HUDEP-2 (cell line): Measurements from ENCODE around the gene MAZ.

Experiments used
- DNase-seq, 76 experiments: peaks; one replicate each; lab custom pipeline; 2025; ENCODE audit not compliant: unreplicated experiment in 76 of 76; lab: John Stamatoyannopoulos, UW

The MAZ gene

GRCh38 chr16:29848420-29849297 is 42.3 kb downstream of the MAZ start:
- peak in 64 of 76 experiments; percentile 4 to 74 (median 52) for DNase-seq

- no peak for DNase-seq
Measured at GRCh38 chr16:29849505-29849904, 43.2 kb downstream of the MAZ start.

GRCh38 chr16:29850998-29851397 is 44.7 kb downstream of the MAZ start:
- no peak for DNase-seq

GRCh38 chr16:29852654-29853053 is 46.3 kb downstream of the MAZ start:
- no peak for DNase-seq

GRCh38 chr16:29854520-29855100 is 48.3 kb downstream of the MAZ start:
- DNase-seq, result no peak

GRCh38 chr16:29857133-29857760 is 50.9 kb downstream of the MAZ start:
- DNase-seq, result no peak

GRCh38 chr16:29858149-29858849 is 52.0 kb downstream of the MAZ start:
- no peak for DNase-seq

GRCh38 chr16:29858974-29859373 is 52.6 kb downstream of the MAZ start:
- DNase-seq, result no peak

GRCh38 chr16:29860218-29860617 is 53.9 kb downstream of the MAZ start:
- no peak for DNase-seq
